ENCODE results near the gene PDHX.

Gene PDHX

GRCh38 chr11:34959770-34960169 is 43.4 kb downstream of the PDHX start:
- no peak for DNase-seq

GRCh38 chr11:34960277-34960676 is 43.9 kb downstream of the PDHX start:
- no peak for DNase-seq

GRCh38 chr11:34962034-34962433 is 45.6 kb downstream of the PDHX start:
- DNase-seq: no peak

- DNase-seq: no peak
Measured at GRCh38 chr11:34963351-34963750, 46.9 kb downstream of the PDHX start.

GRCh38 chr11:34964610-34965331 is 48.4 kb downstream of the PDHX start:
- no peak for DNase-seq

GRCh38 chr11:34968862-34969261 is 52.4 kb downstream of the PDHX start:
- no peak for DNase-seq

- no peak for DNase-seq
Measured at GRCh38 chr11:34970033-34970432, 53.6 kb downstream of the PDHX start.

GRCh38 chr11:34970480-34970879 is 54.1 kb downstream of the PDHX start:
- DNase-seq: no peak

- DNase-seq: no peak
Measured at GRCh38 chr11:34971928-34972327, 55.5 kb downstream of the PDHX start.

- DNase-seq: no peak
Measured at GRCh38 chr11:34972366-34972765, 55.9 kb downstream of the PDHX start.

GRCh38 chr11:34972892-34973291 is 56.5 kb downstream of the PDHX start:
- no peak for DNase-seq

GRCh38 chr11:34975482-34975881 is 59.1 kb downstream of the PDHX start:
- DNase-seq: no peak

GRCh38 chr11:34976496-34977088 is 60.2 kb downstream of the PDHX start:
- no peak for DNase-seq

GRCh38 chr11:34977089-34977912 is 60.9 kb downstream of the PDHX start:
- DNase-seq: no peak

- DNase-seq: peak; percentile 70
Measured at GRCh38 chr11:34978236-34979191, 62.1 kb downstream of the PDHX start.

GRCh38 chr11:34984514-34984913 is 68.1 kb downstream of the PDHX start:
- DNase-seq: no peak

- DNase-seq: no peak
Measured at GRCh38 chr11:34986883-34987520, 70.6 kb downstream of the PDHX start.

- no peak for DNase-seq
Measured at GRCh38 chr11:34987617-34988016, 71.2 kb downstream of the PDHX start.

GRCh38 chr11:34988294-34989255 is 72.2 kb downstream of the PDHX start:
- no peak for DNase-seq

- DNase-seq: no peak
Measured at GRCh38 chr11:34990916-34991315, 74.5 kb downstream of the PDHX start.

- no peak for DNase-seq
Measured at GRCh38 chr11:34994854-34995253, 78.4 kb downstream of the PDHX start.
